ENCODE results near the gene RAB3D. TPM values are rescaled to one million over a fixed set of nuclear protein-coding genes. Genes with fewer than 3 reads are reported as not detected.
A peak's percentile ranks its signal among the peaks of the same experiment; 100 is the strongest.
"Not testable (repeated sequence)": the region's sequence is repeated elsewhere in the genome, so short reads cannot be mapped to it uniquely, and the experiment has no call there.

RAB3D gene
- total RNA-seq, 1 donor from 2014 or later: 33.6 TPM

DNA sequence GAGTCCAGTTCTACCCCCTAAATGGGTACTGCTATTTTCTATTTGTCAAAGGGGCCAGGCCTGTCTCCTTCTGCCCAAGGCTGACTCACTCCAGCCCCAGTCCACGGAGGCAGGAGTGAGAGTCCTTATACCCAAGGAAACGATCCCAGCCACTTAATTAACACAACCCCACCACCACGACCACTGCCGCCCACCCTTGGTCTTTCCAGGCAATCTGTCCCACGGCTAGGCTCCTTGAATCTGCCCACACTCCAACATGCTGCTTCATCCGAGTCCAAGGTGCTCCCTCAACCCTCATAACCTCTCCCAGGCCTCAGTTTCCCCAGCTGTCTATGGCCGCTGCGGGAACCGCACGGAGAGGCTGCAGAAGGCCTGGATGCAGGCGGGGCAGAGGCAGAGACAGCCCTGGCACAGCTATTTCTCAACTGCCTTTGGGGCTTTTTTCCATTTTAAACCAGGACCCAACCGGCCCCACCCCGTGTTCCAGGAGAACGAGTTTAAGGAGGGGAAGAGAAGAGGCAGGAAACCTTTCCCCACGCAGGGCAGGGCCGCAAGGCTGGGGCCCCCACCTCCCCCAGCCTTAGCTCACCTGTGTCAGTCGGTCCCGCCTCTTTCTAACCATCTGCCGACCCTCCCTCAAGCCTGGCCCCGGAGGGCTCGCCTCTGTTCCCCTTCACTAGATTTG is 746 bp downstream of the RAB3D start:
- H3K4me1 ChIP-seq: peaks cover 6 to 11% of the 10 kb centered on the region in 2 donors
- intact Hi-C loops (cut with DNase I): loop anchor here (1.0 kb wide), 1 partner anchor 44 kb away; no protein-coding TSS in a partner anchor
- H3K27me3 ChIP-seq: no peaks in the 10 kb centered on the region
- TF ChIP-seq, protein P1, sequence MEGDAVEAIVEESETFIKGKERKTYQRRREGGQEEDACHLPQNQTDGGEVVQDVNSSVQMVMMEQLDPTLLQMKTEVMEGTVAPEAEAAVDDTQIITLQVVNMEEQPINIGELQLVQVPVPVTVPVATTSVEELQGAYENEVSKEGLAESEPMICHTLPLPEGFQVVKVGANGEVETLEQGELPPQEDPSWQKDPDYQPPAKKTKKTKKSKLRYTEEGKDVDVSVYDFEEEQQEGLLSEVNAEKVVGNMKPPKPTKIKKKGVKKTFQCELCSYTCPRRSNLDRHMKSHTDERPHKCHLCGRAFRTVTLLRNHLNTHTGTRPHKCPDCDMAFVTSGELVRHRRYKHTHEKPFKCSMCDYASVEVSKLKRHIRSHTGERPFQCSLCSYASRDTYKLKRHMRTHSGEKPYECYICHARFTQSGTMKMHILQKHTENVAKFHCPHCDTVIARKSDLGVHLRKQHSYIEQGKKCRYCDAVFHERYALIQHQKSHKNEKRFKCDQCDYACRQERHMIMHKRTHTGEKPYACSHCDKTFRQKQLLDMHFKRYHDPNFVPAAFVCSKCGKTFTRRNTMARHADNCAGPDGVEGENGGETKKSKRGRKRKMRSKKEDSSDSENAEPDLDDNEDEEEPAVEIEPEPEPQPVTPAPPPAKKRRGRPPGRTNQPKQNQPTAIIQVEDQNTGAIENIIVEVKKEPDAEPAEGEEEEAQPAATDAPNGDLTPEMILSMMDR (IDR thresholded peaks at IDR 0.05): no peak
- DNase-seq (ENCODE audit: low spot score in 2 of 2): no peak
- H3K27ac ChIP-seq: peak overlapping the region; percentile 70 to 82
- peak overlapping the region; percentile 71 to 90 for H3K4me3 ChIP-seq
- peaks cover 31 to 32% of the 10 kb centered on the region in 2 donors for H3K36me3 ChIP-seq
- no peaks in the 10 kb centered on the region for H3K9me3 ChIP-seq

DNA sequence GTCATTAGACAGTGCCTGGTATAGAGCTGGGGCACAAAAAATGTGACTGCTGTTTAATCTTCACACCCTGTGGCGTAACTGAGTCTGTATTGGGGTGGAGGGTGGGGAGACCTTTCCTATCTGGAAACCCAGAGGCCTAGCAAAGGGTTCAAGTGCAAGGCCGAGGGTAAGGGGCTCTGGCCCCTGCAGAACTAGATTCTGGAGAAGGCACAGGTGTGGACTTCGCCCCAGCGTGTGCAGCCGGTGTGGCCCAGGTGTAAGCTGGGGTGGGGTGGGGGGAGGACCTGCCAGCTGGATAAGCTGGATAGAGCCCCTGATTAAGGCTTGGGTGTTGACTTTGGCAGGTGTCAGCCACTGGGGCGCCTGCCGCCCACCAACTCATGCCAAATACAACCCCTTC is 1.3 kb downstream of the RAB3D start:
- Histone ChIP-seq H3K27me3 (no peaks in the 10 kb centered on the region), H3K27ac (peak overlapping the region; percentile 70 to 82), H3K36me3 (peaks cover 37 to 38% of the 10 kb centered on the region in 2 donors), H3K4me1 (peaks cover 6 to 9% of the 10 kb centered on the region in 2 donors), H3K4me3 (peak overlapping the region in 1 of 2 donors; percentile 90), H3K9me3 (no peaks in the 10 kb centered on the region)
- TF ChIP-seq, protein P1 (IDR thresholded peaks at IDR 0.05): no peak
- DNase-seq (ENCODE audit: low spot score in 2 of 2): no peak
- intact Hi-C loops (cut with DNase I): no loop called here

- intact Hi-C loops (cut with DNase I): no loop called here
- H3K27me3 ChIP-seq: no peaks in the 10 kb centered on the region
- H3K4me1 ChIP-seq: peaks cover 6 to 9% of the 10 kb centered on the region in 2 donors
- peaks cover 43 to 48% of the 10 kb centered on the region in 2 donors for H3K36me3 ChIP-seq
- no peak for DNase-seq (ENCODE audit: low spot score in 2 of 2)
- no peak overlapping the region for H3K4me3 ChIP-seq
- no peak overlapping the region for H3K27ac ChIP-seq
- H3K9me3 ChIP-seq: no peaks in the 10 kb centered on the region
- TF ChIP-seq, protein P1 (IDR thresholded peaks at IDR 0.05): no peak
Observed at GRCh38 chr19:11337080-11337479, 2.4 kb downstream of the RAB3D start.

DNA sequence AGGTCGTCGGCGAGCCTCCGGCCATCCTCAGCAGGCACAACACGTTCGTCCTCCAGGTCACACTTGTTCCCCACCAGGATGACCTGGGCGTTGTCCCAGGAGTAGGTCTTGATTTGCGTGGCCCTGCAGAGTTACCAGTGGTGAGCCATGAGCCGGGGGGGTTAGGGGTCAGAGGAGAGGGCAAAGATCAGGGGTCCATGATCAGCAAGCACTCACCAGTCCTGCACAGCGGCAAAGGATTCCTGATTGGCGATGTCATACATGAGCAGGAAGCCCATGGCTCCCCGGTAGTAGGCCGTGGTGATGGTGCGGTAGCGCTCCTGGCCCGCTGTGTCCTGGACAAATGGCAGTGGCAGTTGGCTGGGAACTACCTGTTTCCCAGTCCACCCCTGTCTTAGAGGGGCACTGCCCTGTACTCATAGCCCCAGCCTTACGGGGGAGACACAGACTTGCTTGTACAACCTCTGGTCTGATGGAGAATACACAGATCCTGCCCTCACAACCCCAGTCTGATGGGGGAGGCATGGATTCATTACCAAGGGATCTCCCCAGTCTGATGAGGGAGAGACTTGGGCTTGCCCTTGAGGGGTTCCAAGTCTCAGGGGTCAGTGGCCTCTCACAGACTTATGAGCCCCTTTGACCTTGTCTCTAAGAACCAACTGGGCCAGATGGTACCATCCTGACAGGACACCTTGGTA is 3.9 kb downstream of the RAB3D start:
- Histone ChIP-seq H3K9me3 (no peaks in the 10 kb centered on the region), H3K4me3 (no peak overlapping the region), H3K4me1 (peaks cover 6 to 9% of the 10 kb centered on the region in 2 donors), H3K36me3 (peaks cover 43 to 57% of the 10 kb centered on the region in 2 donors), H3K27me3 (no peaks in the 10 kb centered on the region), H3K27ac (no peak overlapping the region)
- no peak for DNase-seq (ENCODE audit: low spot score in 2 of 2)
- TF ChIP-seq, protein P1 (IDR thresholded peaks at IDR 0.05): no peak
- intact Hi-C loops (cut with DNase I): no loop called here

DNA sequence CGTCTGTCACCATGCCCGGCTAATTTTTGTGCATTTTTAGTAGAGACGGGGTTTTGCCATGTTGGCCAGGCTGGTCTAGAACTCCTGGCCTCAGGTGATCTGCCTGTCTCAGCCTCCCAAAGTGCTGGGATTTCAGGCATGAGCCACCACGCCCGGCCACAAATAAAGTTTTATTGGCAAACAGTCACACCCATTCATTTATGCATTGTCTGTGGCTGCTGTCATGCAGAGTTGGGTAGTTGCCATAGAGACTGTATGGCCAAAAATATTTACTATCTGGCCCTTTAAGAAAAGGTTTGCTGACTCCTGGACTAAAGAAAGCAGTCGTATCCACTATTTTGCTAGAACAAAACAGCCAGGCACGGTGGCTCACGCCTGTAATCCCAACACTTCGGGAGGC is 5.6 kb downstream of the RAB3D start:
- H3K36me3 ChIP-seq: peaks cover 48 to 75% of the 10 kb centered on the region in 2 donors
- H3K9me3 ChIP-seq; H3K27ac ChIP-seq; DNase-seq (ENCODE audit: low spot score in 2 of 2); H3K4me1 ChIP-seq; intact Hi-C loops (cut with DNase I); H3K27me3 ChIP-seq; H3K4me3 ChIP-seq: not testable (repeated sequence)

- no peak overlapping the region for H3K27ac ChIP-seq
- H3K4me3 ChIP-seq: no peak overlapping the region
- H3K27me3 ChIP-seq: no peaks in the 10 kb centered on the region
- DNase-seq (ENCODE audit: low spot score in 2 of 2): no peak
- no peaks in the 10 kb centered on the region for H3K4me1 ChIP-seq
- TF ChIP-seq, protein P1 (IDR thresholded peaks at IDR 0.05): no peak
- peaks cover 57 to 85% of the 10 kb centered on the region in 2 donors for H3K36me3 ChIP-seq
- intact Hi-C loops (cut with DNase I): no loop called here
- no peaks in the 10 kb centered on the region for H3K9me3 ChIP-seq
Observed at GRCh38 chr19:11332822-11333221, 6.6 kb downstream of the RAB3D start.

All from ascending aorta (tissue), 2 donors.